ENCODE results near the gene CACNA1G.

DNA sequence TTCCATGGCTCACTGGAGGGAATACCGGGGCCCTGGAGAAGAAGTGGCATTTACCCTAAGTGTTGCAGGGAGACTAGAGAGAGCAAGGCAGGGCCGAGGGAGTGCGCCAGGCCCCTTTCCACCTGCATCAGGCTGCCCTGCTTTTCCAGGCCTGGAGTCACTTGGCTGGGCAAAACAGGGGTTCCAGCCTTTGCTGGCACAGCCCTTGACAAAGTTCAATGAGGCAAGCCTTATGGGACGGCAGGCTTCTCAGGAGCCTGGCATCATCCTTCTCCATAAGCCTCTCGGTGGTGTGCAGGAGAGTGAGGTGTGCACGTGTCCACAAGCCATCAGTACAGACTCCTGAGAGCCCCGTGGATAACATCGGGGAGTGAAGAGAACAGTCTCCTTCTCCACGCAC is 27.1 kb downstream of the CACNA1G start:
- TF ChIP-seq IRF9 (tag; IDR thresholded peaks at IDR 0.05) (no peak), ATF2 (CRISPR knock-in tag; IDR thresholded peaks at IDR 0.05) (no peak), ZZZ3 (IDR thresholded peaks at IDR 0.05) (no peak), GABPB1 (CRISPR knock-in tag; IDR thresholded peaks at IDR 0.05) (no peak), CTCF (IDR thresholded peaks at IDR 0.05 in 2 of 3, conservative IDR thresholded peaks at IDR 0.05 in 1 of 3; ENCODE audit: insufficient read depth in 2 of 3, low read depth in 1 of 3, low read length in 3 of 3) (no peak), ZSCAN29 (IDR thresholded peaks at IDR 0.05) (no peak), ZNF408 (CRISPR knock-in tag; IDR thresholded peaks at IDR 0.05; ENCODE audit: low read depth) (no peak), TFAP4 (CRISPR knock-in tag; IDR thresholded peaks at IDR 0.05; ENCODE audit: borderline replicate concordance) (no peak)
